Esophagus mucosa (tissue), 1 donor: Measurements from ENCODE around the gene LCLAT1. TPM values are rescaled to one million over a fixed set of nuclear protein-coding genes. Genes with fewer than 3 reads are reported as not detected.
"Not testable (repeated sequence)": the region's sequence is repeated elsewhere in the genome, so short reads cannot be mapped to it uniquely, and the experiment has no call there.

ENCODE experiments used
- ATAC-seq: fragments of 200-7000 bp; cut with Tn5 transposase; one replicate; pipeline ENCODE4 v1.9.1; 2020
- total RNA-seq: library from RNA; stranded (reverse); gene quantifications from one replicate; pipeline ENCODE4 v1.2.4, GENCODE V29; 2023
- donor health status: DM: yes; HTN: yes; CAD: no.

LCLAT1 gene
- total RNA-seq, 1 donor from 2014 or later = 11.6 TPM

DNA sequence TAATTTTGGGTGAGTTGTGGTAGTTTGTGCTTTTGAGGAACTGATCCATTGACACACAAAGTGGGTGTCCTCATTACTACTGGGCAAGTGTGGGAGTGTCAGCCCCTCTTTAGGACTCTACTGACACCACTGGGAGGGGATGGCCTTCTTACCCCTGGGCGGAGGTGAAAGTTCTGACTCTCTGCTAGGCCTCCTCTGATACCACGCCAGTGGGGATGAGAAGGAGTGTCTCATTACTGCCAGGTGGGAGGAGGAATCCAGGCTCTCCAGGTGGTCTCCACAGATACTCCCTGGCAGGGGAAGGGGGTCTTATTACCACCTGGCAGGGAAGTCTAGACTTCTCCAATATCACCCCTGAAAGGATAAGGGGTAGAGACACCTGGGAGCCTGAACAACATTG is 9.1 kb downstream of the LCLAT1 start:
- no peak for ATAC-seq

DNA sequence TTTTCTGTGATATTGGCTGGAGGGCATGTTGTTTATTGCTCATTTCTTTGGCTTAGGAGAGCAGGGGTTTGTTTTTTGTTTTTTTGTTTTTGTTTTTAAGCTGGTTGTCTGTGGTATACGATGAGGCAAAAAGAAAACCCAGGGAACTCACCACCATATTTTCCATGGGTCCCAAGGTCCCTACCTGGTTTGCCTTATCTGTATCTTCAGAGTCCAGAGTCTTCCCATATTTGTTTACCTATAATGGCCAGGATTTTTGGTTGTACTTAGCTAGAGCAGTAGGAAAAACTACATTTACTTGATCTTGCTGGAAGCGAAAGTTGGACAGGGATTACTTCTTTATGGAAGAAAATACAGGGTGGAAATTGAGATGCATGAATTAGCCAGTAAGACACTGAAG is 9.5 kb downstream of the LCLAT1 start:
- no peak for ATAC-seq

DNA sequence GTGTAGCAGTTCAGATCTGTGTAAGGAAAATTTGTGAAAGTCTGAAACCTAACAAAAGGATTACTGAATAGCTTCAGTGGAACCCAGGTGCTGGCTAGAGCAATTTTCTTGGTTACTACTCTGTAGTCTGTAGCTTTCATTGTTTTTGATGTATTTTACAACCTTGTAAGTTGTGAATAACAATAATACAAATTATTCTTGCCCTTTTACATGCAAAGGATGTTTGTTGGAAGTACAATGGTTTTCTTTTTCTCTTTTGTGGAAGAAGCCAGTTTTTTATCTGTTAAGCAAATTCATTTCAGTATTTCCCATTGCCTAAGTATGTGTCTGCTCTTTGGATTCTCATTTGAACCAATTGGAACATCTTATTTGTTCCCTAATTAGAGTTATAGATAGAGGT is 10.2 kb downstream of the LCLAT1 start:
- ATAC-seq = no peak

DNA sequence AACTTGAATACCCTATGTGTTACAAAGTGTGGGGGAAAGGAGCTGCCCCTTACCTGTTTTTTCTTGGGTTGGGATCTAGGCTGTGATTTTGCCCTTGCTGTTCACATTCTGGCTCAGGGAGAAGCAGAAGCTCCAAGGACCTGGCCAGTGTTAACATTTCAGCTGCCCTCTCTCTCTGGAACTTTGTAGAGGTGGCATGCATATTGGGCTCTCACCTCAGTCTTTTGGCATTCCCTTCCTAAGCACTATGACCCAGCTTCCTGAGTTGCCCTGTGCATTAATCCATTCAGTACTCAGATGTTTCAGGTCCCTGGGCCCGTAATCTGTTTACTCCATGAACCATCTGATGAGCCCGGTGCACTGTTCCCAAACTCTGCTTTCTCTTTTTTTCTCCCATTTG is 12.1 kb downstream of the LCLAT1 start:
- no peak for ATAC-seq

DNA sequence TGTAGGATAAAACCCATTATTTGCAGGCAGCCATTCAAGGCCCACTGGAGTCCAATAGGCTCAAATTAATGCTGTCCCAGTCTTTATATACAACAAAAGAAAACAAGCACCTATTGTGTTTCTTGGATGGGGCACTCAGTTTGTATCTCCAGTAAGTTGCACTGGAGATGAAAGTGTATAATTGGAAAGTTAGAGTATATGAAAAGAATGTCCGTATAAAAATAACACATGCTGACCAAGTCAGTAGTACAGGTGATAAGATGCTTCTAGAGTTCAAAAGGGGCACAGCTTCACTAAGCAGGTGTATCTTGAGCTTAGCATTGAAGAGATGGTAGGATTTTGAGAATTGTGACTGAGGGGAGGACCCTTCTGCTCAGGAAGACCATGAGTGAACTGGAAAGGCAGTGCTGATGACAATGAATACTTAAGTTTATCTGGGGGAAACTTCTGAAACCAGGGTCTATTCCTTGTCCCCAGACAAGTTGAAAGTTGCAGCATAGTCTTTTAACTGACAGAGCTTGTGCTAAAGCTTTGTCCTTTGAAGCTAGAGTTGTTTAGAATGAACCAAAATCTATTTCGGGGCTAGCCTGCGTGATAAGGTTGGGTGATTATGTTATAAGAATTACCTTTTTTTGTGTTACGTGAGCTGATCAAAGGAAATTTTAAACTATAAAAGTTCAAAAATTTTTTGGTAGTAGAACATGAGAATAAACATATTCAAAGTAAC is 15.2 kb downstream of the LCLAT1 start:
- no peak for ATAC-seq

DNA sequence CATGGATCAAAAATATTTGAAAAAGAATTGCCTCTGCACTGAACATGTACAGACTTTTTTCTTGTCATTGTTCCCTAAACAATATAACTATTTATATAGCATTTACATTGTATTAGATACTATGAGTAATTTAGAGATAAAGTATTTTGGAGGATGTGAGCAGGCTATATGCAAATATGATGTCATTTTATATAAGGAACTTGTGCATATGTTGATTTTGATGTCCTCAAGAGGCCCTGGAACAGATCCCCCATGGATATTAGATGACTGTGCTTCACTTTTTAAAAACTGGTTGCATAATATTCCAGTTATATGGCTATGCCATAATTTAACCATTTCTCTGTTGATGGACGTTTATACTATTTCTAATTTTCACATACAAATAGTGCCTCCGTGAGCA is 16.5 kb downstream of the LCLAT1 start:
- no peak for ATAC-seq

DNA sequence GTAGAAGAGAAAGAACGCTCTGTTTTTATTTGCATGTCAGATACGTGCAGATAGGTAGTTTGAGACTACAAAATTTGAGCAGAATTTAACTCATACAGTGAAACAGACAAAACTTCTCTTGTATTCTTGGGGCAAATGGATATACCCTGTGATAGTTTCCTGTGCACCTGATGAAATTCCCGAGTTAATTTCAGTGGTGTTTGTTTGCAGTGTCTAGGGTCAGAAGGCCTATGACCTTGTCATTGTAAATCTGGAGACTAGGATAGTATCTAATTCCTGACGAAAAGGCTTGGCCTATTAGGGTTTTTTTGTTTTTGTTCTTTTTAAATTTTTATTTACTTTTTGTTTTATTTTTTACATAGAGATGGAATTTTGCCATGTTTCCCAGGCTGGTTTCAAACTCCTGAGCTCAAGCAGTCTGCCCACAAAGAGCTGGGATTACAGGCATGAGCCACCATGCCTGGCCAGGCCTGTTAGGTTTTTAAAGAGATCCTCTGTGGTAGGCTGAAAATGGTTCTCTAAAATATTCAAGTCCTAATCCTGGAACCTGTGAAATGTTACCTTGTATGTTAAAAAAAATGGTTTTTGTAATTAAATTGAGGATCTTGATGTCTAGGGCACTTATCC is 17.6 kb downstream of the LCLAT1 start:
- ATAC-seq = no peak

DNA sequence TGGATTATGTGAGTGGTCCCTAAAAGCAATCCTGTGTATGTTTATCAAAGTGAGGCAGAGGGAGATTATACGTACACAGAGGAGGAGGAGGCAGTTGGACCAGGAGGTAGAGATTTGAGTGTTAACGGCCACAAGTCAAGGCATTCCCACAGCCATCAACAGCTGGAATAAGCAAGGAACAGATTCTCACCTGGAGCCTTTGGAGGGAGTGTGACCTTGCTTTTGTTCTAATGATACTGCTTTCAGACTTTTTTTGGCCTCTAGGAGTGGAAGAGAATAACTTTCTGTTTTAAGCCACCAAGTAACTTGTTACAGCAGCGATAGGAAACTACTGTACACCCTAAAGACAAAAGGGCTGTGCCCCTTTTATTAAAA is 18.1 kb downstream of the LCLAT1 start:
- no peak for ATAC-seq

DNA sequence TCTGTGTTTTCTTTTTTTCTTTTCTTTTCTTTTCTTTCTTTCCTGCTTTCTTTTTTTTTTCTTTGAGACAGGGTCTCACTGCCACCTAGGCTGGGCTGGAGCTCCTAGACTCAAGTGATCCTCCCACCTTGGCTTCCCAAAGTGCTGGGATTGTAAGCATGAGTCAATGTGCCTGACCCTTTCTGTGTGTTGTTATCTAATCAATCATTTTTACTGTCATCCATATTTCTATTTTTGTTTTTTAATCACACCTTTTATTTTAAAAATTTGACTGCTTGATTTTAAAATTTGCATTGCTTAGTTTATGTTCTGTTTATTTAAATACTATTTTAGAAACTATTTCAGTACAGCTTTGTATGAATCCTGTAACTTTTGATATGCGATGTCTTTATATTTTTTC is 19.2 kb downstream of the LCLAT1 start:
- ATAC-seq = no peak

DNA sequence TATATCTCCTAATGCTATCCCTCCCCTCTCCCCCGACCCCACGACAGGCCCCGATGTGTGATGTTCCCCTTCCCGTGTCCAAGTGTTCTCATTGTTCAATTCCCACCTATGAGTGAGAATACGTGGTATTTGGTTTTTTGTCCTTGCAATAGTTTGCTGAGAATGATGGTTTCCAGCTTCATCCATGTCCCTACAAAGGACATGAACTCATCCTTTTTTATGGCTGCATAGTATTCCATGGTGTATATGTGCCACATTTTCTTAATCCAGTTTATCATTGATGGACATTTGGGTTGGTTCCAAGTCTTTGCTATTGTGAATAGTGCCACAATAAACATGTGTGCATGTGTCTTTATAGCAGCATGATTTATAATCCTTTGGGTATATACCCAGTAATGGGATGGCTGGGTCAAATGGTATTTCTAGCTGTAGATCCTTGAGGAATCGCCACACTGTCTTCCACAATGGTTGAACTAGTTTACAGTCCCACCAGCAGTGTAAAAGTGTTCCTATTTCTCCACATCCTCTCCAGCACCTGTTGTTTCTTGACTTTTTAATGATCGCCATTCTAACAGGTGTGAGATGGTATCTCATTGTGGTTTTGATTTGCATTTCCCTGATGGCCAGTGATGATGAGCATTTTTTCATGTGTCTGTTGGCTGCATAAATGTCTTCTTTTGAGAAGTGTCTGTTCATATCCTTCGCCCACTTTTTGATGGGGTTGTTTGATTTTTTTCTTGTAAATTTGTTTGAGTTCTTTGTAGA is 20.2 kb downstream of the LCLAT1 start:
- ATAC-seq = not testable (repeated sequence)

DNA sequence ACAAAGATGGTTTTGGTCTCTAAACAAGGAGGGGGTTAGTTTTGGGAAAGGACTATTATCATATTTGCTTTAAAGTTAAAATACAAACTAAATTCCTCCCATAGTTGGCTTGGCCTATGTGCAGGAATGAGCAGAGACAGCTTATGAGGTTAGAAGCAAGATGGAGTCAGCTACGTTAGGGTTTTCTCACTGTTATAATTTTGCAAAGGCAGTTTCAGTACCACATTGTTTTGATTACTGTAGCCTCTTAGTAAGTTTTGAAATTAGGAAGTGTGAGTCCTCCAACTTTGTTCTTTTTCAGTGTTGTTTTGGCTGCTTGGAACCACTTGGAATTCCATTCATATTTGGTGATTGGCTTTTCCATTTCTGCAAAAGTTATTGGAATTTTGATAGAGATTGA is 23.4 kb downstream of the LCLAT1 start:
- no peak for ATAC-seq

DNA sequence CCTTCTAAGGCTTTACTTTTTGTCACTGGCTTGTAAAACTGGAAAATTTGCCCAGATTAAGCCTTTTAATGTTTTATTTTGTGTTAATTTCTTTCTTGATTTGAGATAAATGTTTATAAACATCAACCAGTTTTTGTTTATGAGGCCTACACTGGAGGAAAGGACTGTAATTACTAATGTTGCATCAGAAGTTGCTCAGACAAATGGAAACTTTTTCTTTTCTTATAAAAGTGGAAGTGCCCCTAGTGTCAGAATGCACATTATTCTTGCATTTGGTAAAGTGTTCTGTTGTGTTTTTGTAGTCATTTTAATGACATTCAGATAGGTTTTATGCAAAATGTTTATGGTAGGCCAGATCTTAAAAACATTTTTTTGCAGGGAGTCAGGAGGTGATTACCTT is 25.3 kb downstream of the LCLAT1 start:
- no peak for ATAC-seq

DNA sequence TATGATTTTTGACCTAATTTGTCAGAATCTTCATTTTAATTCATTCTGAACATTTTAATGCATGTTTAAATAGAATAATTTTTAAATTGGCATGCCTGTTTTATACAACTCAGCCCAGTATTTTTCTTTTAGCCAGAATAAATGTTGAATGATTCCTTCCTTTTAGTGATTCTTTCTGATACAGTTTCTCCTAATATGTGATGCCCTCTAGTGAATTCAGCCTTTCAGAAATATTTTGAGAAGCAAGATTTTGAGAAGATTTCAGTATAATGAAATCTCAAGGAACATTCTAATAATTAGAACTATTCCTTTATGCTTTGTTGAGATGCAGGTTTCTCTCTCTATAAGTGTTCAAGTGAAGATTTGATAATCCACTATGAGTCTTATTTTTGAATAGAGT is 28.5 kb downstream of the LCLAT1 start:
- ATAC-seq = no peak

DNA sequence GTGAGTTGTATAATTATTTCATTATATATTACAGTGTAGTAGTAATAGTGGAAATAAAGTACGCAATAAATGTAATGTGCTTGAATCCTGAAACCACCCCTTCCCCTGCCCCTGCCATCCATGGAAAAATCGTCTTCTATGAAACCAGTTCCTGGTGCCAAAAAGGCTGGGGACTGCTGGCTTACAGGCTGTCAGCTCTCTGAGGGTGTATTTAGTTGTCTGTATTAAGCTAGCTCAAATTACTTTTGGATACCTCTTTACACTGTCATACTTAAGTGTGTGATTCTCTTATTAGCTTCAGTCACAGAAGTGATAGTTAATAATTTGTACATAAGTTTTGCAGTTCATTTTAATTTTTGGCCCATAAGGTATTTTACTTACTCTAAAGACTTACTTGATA is 29.6 kb downstream of the LCLAT1 start:
- no peak for ATAC-seq

DNA sequence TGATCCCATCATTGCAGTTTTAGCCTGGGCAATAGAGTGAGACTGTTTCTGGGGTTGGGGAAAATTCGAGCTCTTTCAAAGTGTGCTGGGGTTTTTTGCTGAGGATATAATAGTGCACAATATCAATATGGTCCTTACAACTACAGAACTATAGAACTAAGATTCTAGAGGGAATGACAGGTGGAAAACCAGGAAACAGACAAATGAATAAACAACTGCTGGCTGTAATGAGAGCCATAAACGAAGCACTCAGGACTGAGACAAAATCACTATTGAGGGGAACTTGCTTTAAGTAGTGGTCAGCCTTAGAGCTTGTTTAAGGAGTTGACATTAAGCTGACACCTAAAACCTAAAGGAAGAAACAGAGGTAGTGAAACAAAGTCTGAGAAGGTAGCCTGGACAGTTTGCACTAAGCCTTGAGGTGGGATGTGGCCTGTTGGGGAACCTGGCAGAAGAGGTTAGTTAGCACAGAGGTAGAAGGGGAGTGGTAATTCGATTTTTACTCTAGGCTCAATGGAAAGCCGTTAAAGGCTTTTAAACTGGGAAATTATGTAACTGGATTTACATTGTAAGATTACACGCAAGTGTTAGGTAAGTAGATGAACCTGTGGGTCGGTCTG is 33.8 kb downstream of the LCLAT1 start:
- ATAC-seq = peak; percentile 57

DNA sequence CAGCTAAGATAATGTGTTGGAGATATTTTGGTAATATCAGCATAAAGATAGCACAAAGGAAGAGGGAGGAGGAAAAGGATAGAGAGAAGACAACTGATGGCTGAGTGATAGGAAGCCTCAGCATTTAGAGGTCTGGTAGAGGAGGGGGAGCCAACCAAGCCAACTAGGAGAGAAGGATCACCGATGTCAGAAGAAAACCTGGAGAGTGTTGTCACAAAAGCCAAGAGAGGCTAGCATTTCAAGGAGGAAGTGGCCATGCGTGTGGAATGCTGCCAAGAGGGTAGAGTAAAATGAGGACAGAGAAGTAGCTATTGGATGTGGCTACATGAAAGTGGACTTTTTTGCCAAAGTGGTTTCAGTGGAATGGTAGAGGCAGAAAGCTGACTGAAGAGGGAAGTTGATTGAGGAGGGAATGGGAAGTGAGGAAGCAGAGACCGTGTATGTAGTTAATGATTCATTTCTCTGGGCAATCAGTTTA is 34.3 kb downstream of the LCLAT1 start:
- no peak for ATAC-seq

DNA sequence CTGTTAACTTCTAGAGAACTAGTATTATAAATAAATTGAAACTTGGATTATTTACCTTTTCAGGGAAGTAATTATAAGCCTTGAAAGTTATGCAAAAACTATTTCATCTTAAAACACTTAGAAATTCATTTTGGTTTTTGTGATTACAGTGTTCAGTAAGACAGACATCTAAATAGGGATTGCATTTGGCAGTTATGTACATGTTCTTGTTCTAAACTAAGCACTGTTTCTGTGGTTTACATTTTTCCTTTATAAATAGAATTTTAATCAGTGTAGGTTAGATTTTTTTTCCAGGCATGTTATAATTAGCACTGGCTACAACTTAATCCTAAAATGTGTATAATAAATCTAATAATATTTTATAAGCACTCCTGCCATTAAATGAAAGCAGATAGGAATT is 35.0 kb downstream of the LCLAT1 start:
- no peak for ATAC-seq

DNA sequence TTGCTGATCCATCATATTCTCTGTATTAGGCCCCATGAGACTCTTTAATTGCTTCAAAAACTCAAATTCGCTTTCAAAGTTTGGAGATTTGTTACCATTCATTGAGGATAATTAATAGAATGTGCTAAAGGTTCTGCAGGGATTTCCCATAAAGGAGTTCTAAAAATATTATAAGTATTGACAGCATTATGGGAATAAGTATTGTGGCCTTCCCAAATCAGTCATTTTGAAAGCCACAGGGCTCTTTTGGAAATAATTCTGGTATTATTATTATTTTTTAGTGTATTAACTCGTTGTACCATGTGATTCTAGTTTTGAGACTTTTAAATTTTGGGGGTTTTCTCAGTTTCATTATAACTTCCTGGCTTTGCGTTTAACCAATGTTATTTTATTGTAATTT is 37.1 kb downstream of the LCLAT1 start:
- no peak for ATAC-seq

DNA sequence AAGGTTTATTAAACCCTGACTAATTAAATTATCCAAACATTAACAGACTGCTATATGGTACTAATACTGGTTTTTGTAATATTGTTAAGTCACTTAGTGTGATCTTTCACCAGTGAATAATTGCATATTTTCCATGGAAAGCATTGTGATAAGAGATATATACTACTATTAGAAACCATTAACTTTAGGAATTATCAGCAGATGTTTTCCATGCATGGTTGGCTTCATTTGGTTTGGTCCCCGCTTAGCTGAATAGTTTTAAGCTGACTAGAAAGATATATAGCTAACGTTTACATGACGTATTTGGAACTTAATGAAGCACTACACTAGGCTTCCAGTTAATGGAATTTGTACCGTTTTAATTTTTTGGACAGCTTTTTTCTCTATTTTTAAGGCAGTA is 37.9 kb downstream of the LCLAT1 start:
- ATAC-seq = no peak

DNA sequence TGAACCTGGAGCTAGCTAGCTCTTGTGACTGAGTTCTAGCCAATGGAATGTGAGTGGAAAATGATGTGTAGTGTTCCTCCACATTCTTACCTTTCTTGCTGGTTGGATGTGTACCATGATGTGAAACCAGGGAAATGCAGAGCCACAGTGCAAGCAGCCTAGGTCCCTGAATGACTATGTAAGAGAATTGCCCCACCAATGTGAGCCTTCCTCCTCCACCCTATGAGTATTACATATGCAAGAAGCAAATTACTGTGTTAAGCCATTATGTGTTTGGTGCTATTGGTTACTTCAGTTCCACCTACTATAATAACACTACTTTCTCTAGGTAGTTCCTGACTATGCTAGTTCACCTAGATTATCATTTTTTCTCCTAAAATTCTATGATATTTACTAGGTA is 39.6 kb downstream of the LCLAT1 start:
- peak; percentile 38 for ATAC-seq

DNA sequence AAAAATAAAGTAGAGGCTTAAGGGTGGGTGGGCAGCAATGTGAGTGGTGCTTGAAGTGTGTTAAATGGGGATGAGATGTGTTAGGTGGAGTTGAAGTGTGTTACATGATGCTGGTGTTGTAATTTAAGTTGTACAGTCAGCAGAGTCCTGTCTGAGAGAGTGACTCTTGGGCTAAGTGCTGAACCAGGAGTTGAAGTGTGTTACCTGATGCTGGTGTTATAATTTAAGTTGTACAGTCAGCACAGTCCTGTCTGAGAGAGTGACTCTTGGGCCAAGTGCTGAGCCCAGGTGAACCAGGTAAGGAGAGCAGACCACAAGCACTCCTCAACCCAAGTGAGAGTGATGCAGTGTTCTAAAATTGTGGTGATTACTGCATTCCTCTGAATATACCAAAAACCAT is 40.6 kb downstream of the LCLAT1 start:
- no peak for ATAC-seq

DNA sequence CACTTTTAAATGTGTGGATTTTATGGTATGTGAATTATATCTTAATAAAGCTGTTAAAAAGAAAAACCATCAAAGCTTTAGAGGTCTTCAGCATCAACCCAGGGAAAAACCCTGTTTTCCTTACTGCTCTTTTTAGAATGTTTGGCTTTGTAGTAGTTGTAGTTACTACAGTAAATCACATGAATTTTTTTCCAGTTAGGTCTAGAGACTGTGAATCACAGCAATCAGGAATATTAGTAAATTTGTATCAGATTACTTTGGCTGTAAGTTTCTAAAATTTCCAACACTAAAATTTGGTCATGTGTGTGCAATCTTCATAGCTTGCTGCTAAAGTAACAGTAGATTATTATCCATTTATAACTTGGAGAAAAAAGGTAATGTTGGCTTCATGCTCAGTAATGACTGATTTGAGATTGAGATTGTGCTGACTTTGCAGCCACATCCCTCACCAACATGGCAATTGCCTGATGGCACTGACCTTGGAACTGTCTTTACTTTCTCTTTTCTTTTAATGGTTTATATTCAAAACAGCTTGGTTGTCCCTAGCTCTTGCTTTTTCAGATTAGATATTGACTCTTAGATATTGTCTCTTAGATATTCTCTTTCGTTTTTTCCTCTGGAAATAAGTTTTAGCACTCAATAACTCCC is 41.1 kb downstream of the LCLAT1 start:
- ATAC-seq = no peak

DNA sequence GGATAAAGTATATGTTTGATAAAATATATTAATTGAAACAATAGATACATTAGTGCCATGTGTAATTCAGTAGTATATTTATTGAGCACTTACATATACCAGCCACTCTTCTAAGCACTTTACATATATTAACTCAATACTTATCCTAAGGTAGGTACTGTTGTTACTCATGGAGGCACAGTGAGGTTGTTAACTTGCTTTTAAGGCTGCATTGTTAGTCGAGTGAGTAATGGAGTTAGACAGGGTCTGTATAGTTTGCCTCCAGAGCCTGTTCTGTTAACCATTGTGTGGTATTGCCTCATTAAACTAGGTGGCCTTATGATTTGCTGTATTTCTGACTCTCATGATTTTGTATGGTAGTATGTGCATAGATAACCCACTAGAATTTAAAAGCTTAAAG is 44.2 kb downstream of the LCLAT1 start:
- ATAC-seq = no peak
